GM23338 (cell line): Measurements from ENCODE around the gene ADGRD2. TPM values are rescaled to one million over a fixed set of nuclear protein-coding genes. Genes with fewer than 3 reads are reported as not detected.

Source experiments
- ATAC-seq: fragments of 200-7000 bp; cut with Tn5 transposase; 3 replicates; pipeline ENCODE4 v1.9.1; 2020
- DNase-seq: peaks from one replicate; pipeline ENCODE4 v3.0.0-alpha.2; 2015; ENCODE audit warnings: low spot score
- H2AFZ ChIP-seq: fragments of 200-600 bp; sonication (generic); 2 replicates; pipeline ENCODE4 v1.8.0; 2016; ENCODE audit warnings: antibody characterized with exemption, mild to moderate bottlenecking, moderate library complexity
- H3F3A ChIP-seq: fragments of 200-600 bp; sonication (generic); replicated peaks from 2 replicates; pipeline ENCODE4 v1.8.0; 2017; ENCODE audit warnings: antibody characterized with exemption, mixed run types, low read depth
- H3K27ac ChIP-seq: fragments of 200-600 bp; sonication (generic); 2 replicates; pipeline ENCODE4 v1.6.1; 2016; ENCODE audit warnings: low read depth
- H3K27me3 ChIP-seq: fragments of 200-600 bp; sonication (generic); 2 replicates; pipeline ENCODE4 v1.8.0; 2016; ENCODE audit warnings: mild to moderate bottlenecking, mixed run types, moderate library complexity; ENCODE audit not compliant: insufficient read depth
- H3K36me3 ChIP-seq: fragments of 200-600 bp; sonication (generic); 2 replicates; pipeline ENCODE4 v1.8.0; 2016; ENCODE audit warnings: mild to moderate bottlenecking; ENCODE audit not compliant: insufficient read depth
- H3K4me1 ChIP-seq: fragments of 200-600 bp; sonication (generic); 2 replicates; pipeline ENCODE4 v1.8.0; 2016; ENCODE audit warnings: mild to moderate bottlenecking, moderate library complexity; ENCODE audit not compliant: insufficient read depth
- H3K4me2 ChIP-seq: fragments of 200-600 bp; sonication (generic); 2 replicates; pipeline ENCODE4 v1.7.1; 2017; ENCODE audit warnings: mixed run types
- H3K4me3 ChIP-seq: fragments of 200-600 bp; sonication (generic); 2 replicates; pipeline ENCODE4 v1.6.1; 2016; ENCODE audit warnings: mixed run types
- H3K79me2 ChIP-seq: fragments of 200-600 bp; sonication (generic); replicated peaks from 2 replicates; pipeline ENCODE4 v1.8.0; 2017; ENCODE audit warnings: mild to moderate bottlenecking; ENCODE audit not compliant: insufficient read depth
- H3K9me2 ChIP-seq: fragments of 200-600 bp; sonication (generic); 2 replicates; pipeline ENCODE4 v1.8.0; 2017; ENCODE audit not compliant: insufficient read depth
- H4K20me1 ChIP-seq: fragments of 200-600 bp; sonication (generic); replicated peaks from 2 replicates; pipeline ENCODE4 v1.8.0; 2017; ENCODE audit warnings: mild to moderate bottlenecking; ENCODE audit not compliant: insufficient read depth
- H3K27ac Mint-ChIP-seq: 2 replicates; pipeline ENCODE4 v1.8.0; 2020; ENCODE audit warnings: inconsistent platforms, mild to moderate bottlenecking, moderate library complexity, mixed read lengths
- H3K27me3 Mint-ChIP-seq: 3 replicates; pipeline ENCODE4 v1.8.0; 2022; ENCODE audit warnings: low read depth, mild to moderate bottlenecking, moderate library complexity, mixed read lengths, inconsistent platforms; ENCODE audit not compliant: insufficient read depth, poor library complexity
- H3K36me3 Mint-ChIP-seq: 3 replicates; pipeline ENCODE4 v1.8.0; 2021; ENCODE audit warnings: low read depth, mild to moderate bottlenecking, inconsistent platforms, moderate library complexity, mixed read lengths
- H3K4me1 Mint-ChIP-seq: 3 replicates; pipeline ENCODE4 v1.8.0; 2020; ENCODE audit warnings: mild to moderate bottlenecking, inconsistent platforms, mixed read lengths
- H3K4me3 Mint-ChIP-seq: 3 replicates; pipeline ENCODE4 v1.8.0; 2021; ENCODE audit warnings: moderate library complexity, mild to moderate bottlenecking, inconsistent platforms, mixed read lengths
- H3K9me3 Mint-ChIP-seq: 3 replicates; pipeline ENCODE4 v1.8.0; 2020; ENCODE audit warnings: moderate library complexity, mild to moderate bottlenecking, inconsistent platforms, mixed read lengths
- CREB1 ChIP-seq: fragments of 250-450 bp; sonication (Bioruptor Pico); IDR thresholded peaks from 2 replicates; pipeline ENCODE4 v1.5.0; 2020; ENCODE audit warnings: low read depth, mild to moderate bottlenecking, moderate library complexity
- CTCF ChIP-seq, 2 experiments: fragments of 200-600 bp in 1 of 2; sonication (generic) in 1 of 2; conservative IDR thresholded peaks; 2 replicates each; pipeline versions ENCODE4 v1.5.1 to v1.6.1; 2016 to 2017; ENCODE audit warnings: antibody characterized with exemption in 2 of 2, low read depth in 2 of 2, mild to moderate bottlenecking in 2 of 2, moderate library complexity in 1 of 2
- ETS1 ChIP-seq: IDR thresholded peaks from 2 replicates; pipeline ENCODE4 v1.6.1; 2016; ENCODE audit warnings: antibody characterized with exemption
- EZH2phosphoT487 ChIP-seq: fragments of 200-600 bp; sonication (generic); IDR thresholded peaks from one replicate; pipeline ENCODE4 v1.8.1; 2018; ENCODE audit warnings: antibody characterized with exemption; ENCODE audit not compliant: unreplicated experiment
- NANOG ChIP-seq: IDR thresholded peaks from 2 replicates; pipeline ENCODE4 v1.6.1; 2016; ENCODE audit warnings: antibody characterized with exemption, borderline replicate concordance
- POLR2AphosphoS5 ChIP-seq: IDR thresholded peaks from 2 replicates; pipeline ENCODE4 v1.6.1; 2016; ENCODE audit warnings: antibody characterized with exemption, low read depth
- REST ChIP-seq: IDR thresholded peaks from one replicate; pipeline ENCODE4 v1.6.1; 2018; ENCODE audit warnings: antibody characterized with exemption; ENCODE audit not compliant: unreplicated experiment
- STAT1 ChIP-seq: IDR thresholded peaks from one replicate; pipeline ENCODE4 v1.6.1; 2016; ENCODE audit warnings: antibody characterized with exemption; ENCODE audit not compliant: unreplicated experiment
- ZNF331 ChIP-seq: fragments of 250-450 bp; sonication (Bioruptor Pico); IDR thresholded peaks from 2 replicates; pipeline ENCODE4 v1.5.0; 2020; ENCODE audit warnings: low read depth, mild to moderate bottlenecking, moderate library complexity
- polyA plus RNA-seq: library from polyadenylated mRNA; unstranded; fragments of >200 nt; fragmentation: Nextera tagmentation; extraction: Ambion mirVana; gene quantifications from 2 replicates; pipeline ENCODE4 v1.2.1, GENCODE V29; 2016
- total RNA-seq: library from RNA; depleted of rRNA; stranded (reverse); fragments of >200 nt; shearing (Covaris generic); gene quantifications from 2 replicates; pipeline ENCODE4 v1.2.3, GENCODE V29; 2014
- TF ChIP-seq, protein P1 (sequence below): fragments of 250-450 bp; sonication (Bioruptor Pico); IDR thresholded peaks from 2 replicates; pipeline ENCODE4 v1.5.0; 2020; ENCODE audit warnings: mild to moderate bottlenecking, moderate library complexity

ADGRD2 gene
- total and polyA plus RNA-seq, 2 experiments from 2014 or later: 0.45 to 0.78 TPM

DNA sequence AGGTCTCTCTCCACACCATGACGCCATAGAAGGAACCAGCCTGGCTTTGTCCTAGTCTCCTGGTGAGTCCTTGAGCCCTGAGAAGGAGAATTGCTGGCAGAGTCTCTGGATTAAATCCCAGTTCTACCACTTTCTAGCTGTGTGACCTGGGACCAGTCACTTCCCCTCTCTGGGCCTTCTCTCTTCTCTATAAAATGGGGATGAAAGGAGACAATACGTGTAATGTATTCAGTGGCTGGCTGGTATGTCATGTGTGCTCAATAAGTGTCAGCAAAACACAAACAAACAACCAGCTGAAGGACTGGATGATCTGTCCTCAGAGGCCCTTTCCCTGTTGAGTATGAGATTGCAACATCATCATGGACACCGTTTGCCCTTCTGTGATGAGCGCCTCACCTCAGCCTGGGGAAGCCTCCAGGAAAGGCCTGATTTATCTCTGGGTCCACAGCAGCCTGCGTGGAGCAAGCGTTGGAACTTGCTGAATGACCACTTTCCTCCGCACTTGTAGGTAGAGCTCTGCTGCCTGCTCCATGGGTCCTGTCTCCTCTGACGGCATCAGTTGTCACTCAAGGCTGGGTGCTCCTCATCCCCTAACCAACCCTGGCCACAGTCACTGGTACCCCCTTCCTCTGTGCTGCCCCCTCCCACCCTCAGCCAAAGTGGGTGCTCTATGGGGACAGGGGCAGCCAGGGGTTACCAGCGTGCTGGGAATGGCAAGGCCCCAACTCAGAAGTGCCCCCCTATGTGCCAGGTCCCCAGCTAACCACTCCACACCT, 60.6 kb downstream of the ADGRD2 start:
- Histone ChIP-seq H3K9me2 (no peaks in the 10 kb centered on the region), H2AFZ (peak overlapping the region; percentile 95; the same call in 1 of the 2 replicates)
- no peak for ATAC-seq

More for the DNA sequence above, 60.6 kb downstream of the ADGRD2 start:
- H3K4me3 ChIP-seq: no peak overlapping the region
- no peaks in the 10 kb centered on the region; the same call in 1 of the 2 replicates for H4K20me1 ChIP-seq
- Mint-ChIP-seq H3K4me1 (peaks cover 27% of the 10 kb centered on the region), H3K36me3 (no peaks in the 10 kb centered on the region), H3K27me3 (peaks cover 38% of the 10 kb centered on the region), H3K4me3 (no peak overlapping the region), H3K27ac (no peak overlapping the region), H3K9me3 (no peaks in the 10 kb centered on the region; the same call in 2 of the 3 replicates)
- no peaks in the 10 kb centered on the region for H3F3A ChIP-seq
- TF ChIP-seq ZNF331 (no peak), REST (no peak), CTCF (conservative IDR thresholded peaks at IDR 0.05; ENCODE audit: low read depth in 2 of 2) (no peak), POLR2AphosphoS5 (no peak), STAT1 (no peak), NANOG (no peak), ETS1 (no peak), EZH2phosphoT487 (no peak), CREB1 (CRISPR knock-in tag) (no peak)
- TF ChIP-seq, protein P1, sequence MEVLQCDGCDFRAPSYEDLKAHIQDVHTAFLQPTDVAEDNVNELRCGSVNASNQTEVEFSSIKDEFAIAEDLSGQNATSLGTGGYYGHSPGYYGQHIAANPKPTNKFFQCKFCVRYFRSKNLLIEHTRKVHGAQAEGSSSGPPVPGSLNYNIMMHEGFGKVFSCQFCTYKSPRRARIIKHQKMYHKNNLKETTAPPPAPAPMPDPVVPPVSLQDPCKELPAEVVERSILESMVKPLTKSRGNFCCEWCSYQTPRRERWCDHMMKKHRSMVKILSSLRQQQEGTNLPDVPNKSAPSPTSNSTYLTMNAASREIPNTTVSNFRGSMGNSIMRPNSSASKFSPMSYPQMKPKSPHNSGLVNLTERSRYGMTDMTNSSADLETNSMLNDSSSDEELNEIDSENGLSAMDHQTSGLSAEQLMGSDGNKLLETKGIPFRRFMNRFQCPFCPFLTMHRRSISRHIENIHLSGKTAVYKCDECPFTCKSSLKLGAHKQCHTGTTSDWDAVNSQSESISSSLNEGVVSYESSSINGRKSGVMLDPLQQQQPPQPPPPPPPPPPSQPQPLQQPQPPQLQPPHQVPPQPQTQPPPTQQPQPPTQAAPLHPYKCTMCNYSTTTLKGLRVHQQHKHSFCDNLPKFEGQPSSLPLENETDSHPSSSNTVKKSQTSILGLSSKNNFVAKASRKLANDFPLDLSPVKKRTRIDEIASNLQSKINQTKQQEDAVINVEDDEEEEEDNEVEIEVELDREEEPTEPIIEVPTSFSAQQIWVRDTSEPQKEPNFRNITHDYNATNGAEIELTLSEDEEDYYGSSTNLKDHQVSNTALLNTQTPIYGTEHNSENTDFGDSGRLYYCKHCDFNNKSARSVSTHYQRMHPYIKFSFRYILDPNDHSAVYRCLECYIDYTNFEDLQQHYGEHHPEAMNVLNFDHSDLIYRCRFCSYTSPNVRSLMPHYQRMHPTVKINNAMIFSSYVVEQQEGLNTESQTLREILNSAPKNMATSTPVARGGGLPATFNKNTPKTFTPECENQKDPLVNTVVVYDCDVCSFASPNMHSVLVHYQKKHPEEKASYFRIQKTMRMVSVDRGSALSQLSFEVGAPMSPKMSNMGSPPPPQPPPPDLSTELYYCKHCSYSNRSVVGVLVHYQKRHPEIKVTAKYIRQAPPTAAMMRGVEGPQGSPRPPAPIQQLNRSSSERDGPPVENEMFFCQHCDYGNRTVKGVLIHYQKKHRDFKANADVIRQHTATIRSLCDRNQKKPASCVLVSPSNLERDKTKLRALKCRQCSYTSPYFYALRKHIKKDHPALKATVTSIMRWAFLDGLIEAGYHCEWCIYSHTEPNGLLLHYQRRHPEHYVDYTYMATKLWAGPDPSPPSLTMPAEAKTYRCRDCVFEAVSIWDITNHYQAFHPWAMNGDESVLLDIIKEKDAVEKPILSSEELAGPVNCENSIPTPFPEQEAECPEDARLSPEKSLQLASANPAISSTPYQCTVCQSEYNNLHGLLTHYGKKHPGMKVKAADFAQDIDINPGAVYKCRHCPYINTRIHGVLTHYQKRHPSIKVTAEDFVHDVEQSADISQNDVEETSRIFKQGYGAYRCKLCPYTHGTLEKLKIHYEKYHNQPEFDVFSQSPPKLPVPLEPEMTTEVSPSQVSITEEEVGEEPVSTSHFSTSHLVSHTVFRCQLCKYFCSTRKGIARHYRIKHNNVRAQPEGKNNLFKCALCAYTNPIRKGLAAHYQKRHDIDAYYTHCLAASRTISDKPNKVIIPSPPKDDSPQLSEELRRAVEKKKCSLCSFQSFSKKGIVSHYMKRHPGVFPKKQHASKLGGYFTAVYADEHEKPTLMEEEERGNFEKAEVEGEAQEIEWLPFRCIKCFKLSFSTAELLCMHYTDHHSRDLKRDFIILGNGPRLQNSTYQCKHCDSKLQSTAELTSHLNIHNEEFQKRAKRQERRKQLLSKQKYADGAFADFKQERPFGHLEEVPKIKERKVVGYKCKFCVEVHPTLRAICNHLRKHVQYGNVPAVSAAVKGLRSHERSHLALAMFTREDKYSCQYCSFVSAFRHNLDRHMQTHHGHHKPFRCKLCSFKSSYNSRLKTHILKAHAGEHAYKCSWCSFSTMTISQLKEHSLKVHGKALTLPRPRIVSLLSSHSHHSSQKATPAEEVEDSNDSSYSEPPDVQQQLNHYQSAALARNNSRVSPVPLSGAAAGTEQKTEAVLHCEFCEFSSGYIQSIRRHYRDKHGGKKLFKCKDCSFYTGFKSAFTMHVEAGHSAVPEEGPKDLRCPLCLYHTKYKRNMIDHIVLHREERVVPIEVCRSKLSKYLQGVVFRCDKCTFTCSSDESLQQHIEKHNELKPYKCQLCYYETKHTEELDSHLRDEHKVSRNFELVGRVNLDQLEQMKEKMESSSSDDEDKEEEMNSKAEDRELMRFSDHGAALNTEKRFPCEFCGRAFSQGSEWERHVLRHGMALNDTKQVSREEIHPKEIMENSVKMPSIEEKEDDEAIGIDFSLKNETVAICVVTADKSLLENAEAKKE (CRISPR knock-in tag): no peak
- H3K27ac ChIP-seq: no peak overlapping the region
- H3K4me2 ChIP-seq: no peak overlapping the region
- peaks cover 12% of the 10 kb centered on the region for H3K27me3 ChIP-seq
- no peaks in the 10 kb centered on the region for H3K36me3 ChIP-seq
- H3K79me2 ChIP-seq: no peaks in the 10 kb centered on the region
- H3K4me1 ChIP-seq: peaks cover 11% of the 10 kb centered on the region; the same call in 1 of the 2 replicates
- no peak for DNase-seq
